ENCODE results near the gene FOXP1. TPM values are rescaled to one million over a fixed set of nuclear protein-coding genes. Genes with fewer than 3 reads are reported as not detected.

The FOXP1 gene
- total RNA-seq, 1 experiment from 2014 or later = 75.3 TPM

DNA sequence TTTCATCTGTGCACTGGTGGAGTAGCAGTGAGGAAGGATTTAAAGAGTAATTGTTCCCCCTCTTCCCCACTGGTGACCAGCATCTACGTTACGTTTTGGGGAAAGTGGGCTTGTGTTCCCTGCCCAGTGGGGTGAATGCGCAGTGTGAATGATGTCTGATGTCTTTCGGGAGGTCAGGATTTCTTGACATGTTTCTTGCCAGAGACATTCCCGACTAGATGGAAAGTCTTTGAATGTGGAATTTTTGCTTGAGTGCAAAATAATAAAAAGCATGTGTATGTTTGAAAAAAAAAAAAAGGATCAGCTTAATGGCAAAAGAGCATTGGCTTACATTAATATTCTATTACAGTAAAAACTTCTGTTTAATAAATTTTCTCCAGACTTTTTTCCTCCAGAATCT is 632.2 kb downstream of the FOXP1 start:
- Histone ChIP-seq H2BK15ac (ENCODE audit: low read depth, low read length) (no peak overlapping the region), H2BK120ac (ENCODE audit: low read depth, low read length, poor library complexity, severe bottlenecking) (no peak overlapping the region), H3K14ac (ENCODE audit: insufficient read depth, low read length) (no peak overlapping the region), H2AFZ (ENCODE audit: low read length) (no peak overlapping the region), H3K18ac (ENCODE audit: insufficient read length, low read depth, low read length) (no peak overlapping the region), H3K23ac (ENCODE audit: insufficient read length, low read depth, low read length) (no peak overlapping the region), H3K23me2 (ENCODE audit: insufficient read length, low read depth, low read length, poor library complexity, severe bottlenecking) (no peaks in the 10 kb centered on the region), H2BK20ac (ENCODE audit: low read depth, low read length, poor library complexity, severe bottlenecking) (no peak overlapping the region), H3K9me3 (ENCODE audit: control insufficient read depth, low read depth, low read length) (no peaks in the 10 kb centered on the region), H4K91ac (ENCODE audit: insufficient read length, low read depth, low read length) (no peak overlapping the region), H3K4ac (ENCODE audit: low read depth, low read length) (no peak overlapping the region), H3K4me2 (ENCODE audit: insufficient read depth, insufficient read length, low read length) (no peak overlapping the region), H4K8ac (replicated peaks; ENCODE audit: insufficient read length, low read depth, low read length) (no peak overlapping the region), H3K9ac (ENCODE audit: extremely low read depth, insufficient read length, low read length) (no peak overlapping the region), H2BK12ac (ENCODE audit: insufficient read length, low read depth, low read length) (no peak overlapping the region), H4K5ac (ENCODE audit: insufficient read length, low read depth, low read length) (no peak overlapping the region), H2BK5ac (ENCODE audit: insufficient read length, low read length) (no peak overlapping the region), H3K27me3 (ENCODE audit: insufficient read depth, low read length) (no peaks in the 10 kb centered on the region), H2AK5ac (ENCODE audit: insufficient read length, low read length) (no peak overlapping the region), H3K56ac (ENCODE audit: insufficient read length, low read depth, low read length) (no peak overlapping the region), H3K79me1 (ENCODE audit: insufficient read depth, low read depth, low read length, poor library complexity, severe bottlenecking) (no peaks in the 10 kb centered on the region), H3K27ac (ENCODE audit: insufficient read length, low read depth, low read length) (no peak overlapping the region), H3K4me1 (ENCODE audit: insufficient read depth, low read length) (no peaks in the 10 kb centered on the region; the same call in 1 of the 2 replicates), H4K20me1 (ENCODE audit: control insufficient read depth, insufficient read depth, insufficient read length) (no peaks in the 10 kb centered on the region), H3K79me2 (ENCODE audit: insufficient read depth, low read length) (no peaks in the 10 kb centered on the region), H3T11ph (ENCODE audit: low read length) (no peak overlapping the region)
- DNase-seq = no peak
- TF ChIP-seq, protein P1, sequence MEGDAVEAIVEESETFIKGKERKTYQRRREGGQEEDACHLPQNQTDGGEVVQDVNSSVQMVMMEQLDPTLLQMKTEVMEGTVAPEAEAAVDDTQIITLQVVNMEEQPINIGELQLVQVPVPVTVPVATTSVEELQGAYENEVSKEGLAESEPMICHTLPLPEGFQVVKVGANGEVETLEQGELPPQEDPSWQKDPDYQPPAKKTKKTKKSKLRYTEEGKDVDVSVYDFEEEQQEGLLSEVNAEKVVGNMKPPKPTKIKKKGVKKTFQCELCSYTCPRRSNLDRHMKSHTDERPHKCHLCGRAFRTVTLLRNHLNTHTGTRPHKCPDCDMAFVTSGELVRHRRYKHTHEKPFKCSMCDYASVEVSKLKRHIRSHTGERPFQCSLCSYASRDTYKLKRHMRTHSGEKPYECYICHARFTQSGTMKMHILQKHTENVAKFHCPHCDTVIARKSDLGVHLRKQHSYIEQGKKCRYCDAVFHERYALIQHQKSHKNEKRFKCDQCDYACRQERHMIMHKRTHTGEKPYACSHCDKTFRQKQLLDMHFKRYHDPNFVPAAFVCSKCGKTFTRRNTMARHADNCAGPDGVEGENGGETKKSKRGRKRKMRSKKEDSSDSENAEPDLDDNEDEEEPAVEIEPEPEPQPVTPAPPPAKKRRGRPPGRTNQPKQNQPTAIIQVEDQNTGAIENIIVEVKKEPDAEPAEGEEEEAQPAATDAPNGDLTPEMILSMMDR (conservative IDR thresholded peaks at IDR 0.05) = no peak
- Mint-ChIP-seq H3K4me1 (peaks cover 0 to 11% of the 10 kb centered on the region in 2 experiments; a peak in 2 of 4 replicates), H3K27me3 (ENCODE audit: low read depth) (no peaks in the 10 kb centered on the region; the same call in 1 of the 2 replicates), H3K36me3 (ENCODE audit: insufficient read depth in 1 of 3, low read depth in 3 of 3) (peaks cover 0 to 2% (median 0%) of the 10 kb centered on the region in 3 experiments; a peak in 2 of 7 replicates), H3K27ac (no peak overlapping the region), H3K9me3 (no peaks in the 10 kb centered on the region), H3K4me3 (no peak overlapping the region)
- no CpG with 5 or more reads among the region's 5 CpGs for WGBS (ENCODE audit: extremely low coverage, insufficient read length, low lambda C conversion rate)

Data from H9 (cell line).